Erythroblast (primary cell): ENCODE data around the gene INTS2.
"Not testable (repeated sequence)": the region's sequence is repeated elsewhere in the genome, so short reads cannot be mapped to it uniquely, and the experiment has no call there.

ENCODE experiments used
- DNase-seq, 2 experiments: peaks; one replicate each; lab custom pipeline; 2025; lab: John Stamatoyannopoulos, UW
- GATA1 ChIP-seq: IDR thresholded peaks from 2 replicates; pipeline ENCODE4 v1.6.1; 2011; ENCODE audit warnings: low read depth, mild to moderate bottlenecking, control low read depth, low read length, moderate library complexity
- POLR2A ChIP-seq: IDR thresholded peaks from 2 replicates; pipeline ENCODE4 v1.6.1; 2011; ENCODE audit warnings: mild to moderate bottlenecking, low read length

Gene INTS2

DNA sequence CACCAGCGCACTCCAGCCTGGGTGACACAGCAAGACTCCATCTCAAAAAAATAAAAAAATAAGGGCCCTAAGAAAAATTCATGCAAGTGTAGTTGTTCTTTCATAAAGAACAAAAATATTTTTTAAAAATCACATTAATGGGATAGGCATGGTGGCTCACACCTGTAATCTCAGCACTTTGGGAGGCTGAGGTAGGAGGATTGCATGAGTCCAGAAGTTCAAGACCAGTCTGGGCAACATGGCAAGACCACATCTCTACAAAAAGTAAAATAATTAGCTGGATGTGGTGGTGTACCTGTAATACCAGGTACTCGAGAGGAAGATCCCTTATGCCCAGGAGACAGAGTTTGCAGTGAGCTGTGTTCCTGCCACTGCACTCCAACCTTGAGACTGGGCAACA is 49.3 kb downstream of the INTS2 start:
- no peak for TF ChIP-seq GATA1
- no peak for TF ChIP-seq POLR2A
- no peak for DNase-seq

DNA sequence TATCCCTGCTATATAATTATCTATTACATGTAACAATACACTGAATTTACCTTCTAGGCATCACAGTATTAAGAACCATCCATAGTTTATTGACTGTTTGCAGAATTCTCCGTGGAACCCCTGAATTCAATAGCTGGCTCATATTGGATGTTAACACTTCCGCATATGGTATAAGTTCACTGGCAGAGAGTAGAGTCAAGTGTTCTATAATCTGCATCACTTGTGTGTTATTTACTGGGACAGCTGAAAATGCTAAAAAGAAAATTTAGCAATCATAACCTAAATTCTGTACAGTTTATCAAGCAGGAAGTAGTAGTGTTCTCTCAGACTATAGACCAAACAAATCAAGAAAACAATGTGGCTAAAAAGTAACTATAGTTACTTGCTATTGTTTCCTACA is 49.9 kb downstream of the INTS2 start:
- TF ChIP-seq GATA1 (no peak), POLR2A (no peak)
- no peak for DNase-seq

DNA sequence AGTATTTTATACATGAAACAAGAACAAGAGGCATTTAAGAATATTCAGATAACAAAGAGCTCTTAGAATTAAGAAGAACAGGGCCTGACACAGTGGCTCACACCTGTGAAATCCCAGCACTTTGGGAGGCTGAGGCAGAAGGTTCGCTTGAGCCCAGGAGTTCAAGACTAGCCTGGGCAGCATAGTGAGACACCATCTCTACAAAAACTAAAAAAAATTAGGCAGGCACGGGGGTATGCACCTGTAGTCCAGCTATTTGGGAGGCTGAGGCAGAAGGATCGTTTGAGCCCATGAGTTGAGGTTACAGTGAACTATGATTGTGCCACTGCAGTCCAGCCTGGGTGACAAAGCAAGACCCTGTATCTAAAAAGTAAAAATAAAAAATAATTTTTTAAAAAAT is 52.0 kb downstream of the INTS2 start:
- TF ChIP-seq POLR2A (no peak), GATA1 (no peak)
- DNase-seq, result no peak

DNA sequence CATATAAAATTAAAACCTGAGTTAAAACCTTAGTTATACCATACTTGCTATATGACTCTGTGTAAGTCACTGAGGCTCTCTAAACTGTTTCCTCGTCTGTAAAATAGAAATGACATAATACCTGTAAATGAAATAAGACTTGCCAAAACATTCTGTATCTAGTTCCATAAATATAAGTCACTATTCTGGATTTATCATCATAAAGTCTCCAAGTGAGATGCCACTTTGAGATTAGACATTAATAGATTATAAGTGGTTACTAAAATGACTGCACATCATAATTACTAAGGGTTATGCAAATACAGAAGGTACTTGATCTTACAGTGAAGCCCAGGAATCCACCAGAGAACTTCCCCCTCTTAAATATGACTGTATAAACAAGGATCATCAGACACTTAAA is 52.5 kb downstream of the INTS2 start:
- DNase-seq, result no peak
- TF ChIP-seq POLR2A (no peak), GATA1 (no peak)

DNA sequence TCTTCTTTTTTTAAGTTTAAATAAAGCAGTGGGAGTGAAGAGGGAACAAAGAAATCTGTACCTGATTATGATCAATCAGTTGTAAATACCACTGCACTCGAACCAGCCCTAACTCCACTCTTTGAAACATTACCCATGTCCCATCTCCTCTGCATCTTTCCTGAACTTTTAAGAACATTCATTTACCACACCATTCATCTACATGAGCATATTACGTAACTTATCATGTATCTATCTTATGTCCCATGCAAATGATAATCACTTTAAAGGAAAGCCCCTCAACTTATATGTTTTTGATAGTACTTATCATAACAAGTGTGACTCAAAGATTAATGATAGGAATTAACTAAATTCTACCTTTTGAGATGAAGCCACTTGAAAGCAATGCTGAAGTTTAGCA is 53.7 kb downstream of the INTS2 start:
- TF ChIP-seq GATA1 (no peak), POLR2A (no peak)
- no peak for DNase-seq

DNA sequence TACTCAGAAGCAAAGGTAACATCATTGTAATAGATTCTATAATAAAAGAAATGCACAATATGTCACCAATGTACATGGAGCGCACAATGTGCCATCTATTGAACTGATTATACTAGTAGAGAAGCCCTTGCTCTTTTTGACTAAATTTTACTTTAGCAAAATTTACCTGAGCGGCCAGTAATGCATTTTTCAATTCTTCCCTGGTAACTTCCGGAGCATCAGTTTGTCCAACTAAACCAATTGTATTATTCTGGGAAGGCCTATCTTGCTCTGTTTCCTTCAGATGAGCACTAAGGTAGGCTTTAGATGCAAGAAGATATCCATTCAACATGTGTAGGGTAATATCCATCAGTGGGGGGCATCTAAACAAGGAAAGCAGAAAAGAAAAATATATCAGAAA is 55.7 kb downstream of the INTS2 start:
- no peak for DNase-seq
- no peak for TF ChIP-seq POLR2A
- TF ChIP-seq GATA1, result no peak

DNA sequence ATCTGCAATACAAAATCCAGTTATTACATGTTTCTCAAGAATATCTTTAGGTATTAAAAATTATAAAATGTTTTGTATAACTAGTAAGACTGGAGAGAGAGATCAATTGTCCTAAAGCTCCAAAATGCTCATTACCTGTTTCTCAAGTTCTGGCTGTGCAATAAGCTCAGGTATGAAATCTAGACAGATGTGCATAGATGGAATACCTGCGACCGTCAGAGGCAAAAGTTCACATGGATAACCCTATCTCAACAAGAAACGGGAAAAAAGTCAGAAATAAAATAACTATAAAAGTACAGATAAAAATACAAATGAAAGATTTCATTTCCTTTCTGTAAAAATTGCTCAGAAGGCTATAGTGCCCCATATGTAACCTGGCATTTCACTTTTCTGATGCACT is 58.6 kb downstream of the INTS2 start:
- TF ChIP-seq POLR2A (no peak), GATA1 (no peak)
- no peak for DNase-seq

DNA sequence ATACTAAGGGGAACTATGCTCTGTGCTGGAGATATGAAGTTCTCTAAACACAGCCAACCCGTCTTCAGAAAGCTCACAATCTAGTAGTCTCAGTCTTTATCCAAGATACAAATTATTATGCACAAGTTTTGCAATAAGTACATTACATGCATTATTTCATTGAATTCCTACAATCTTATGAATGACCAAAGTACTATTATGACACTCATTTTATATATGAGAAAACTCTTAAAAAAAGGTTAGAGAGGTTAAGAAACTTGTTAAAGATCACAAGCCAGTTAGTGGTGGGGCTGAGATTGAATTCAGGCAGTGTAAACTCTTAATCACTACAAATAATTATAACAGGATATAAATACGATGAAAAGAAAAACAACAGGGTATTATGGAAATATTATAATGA is 59.7 kb downstream of the INTS2 start:
- DNase-seq, result no peak
- TF ChIP-seq GATA1 (no peak), POLR2A (no peak)

DNA sequence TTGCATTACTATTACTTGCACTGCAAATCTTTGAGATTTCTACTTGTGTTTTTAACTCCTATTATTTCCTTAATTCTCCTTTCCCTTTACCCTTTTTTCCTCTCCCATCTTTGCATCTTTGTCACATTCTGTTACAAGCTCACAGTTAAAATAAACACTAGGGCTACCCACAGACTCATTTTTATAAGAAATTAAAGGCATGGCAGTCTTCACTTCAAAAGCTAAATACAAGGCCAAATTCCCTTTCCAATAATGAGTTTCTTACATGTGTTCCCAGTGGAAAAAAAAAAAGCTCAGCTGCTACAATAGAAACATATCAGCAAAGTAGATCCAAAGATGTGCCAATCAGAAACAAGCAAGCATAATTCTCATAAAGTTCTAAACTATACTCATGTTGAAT is 60.7 kb downstream of the INTS2 start:
- TF ChIP-seq POLR2A, result no peak
- TF ChIP-seq GATA1, result no peak
- no peak for DNase-seq

DNA sequence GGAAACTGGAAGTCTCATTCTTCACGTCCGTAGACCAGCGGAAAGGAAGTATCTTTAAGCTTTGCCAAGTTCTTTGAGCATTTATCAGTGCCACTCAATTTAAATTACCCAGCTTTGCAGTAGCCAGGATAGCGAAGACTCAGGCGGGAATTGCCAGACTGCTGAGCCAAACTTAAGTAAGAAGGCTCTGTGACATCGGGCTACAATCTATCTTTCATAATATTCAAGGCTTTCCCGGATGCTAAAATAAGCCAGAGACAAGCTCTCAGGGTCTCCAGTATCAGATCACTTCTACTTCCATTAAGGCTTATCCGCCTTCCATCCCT is 64.0 kb downstream of the INTS2 start:
- DNase-seq, result no peak
- TF ChIP-seq GATA1, result no peak
- TF ChIP-seq POLR2A, result no peak

DNA sequence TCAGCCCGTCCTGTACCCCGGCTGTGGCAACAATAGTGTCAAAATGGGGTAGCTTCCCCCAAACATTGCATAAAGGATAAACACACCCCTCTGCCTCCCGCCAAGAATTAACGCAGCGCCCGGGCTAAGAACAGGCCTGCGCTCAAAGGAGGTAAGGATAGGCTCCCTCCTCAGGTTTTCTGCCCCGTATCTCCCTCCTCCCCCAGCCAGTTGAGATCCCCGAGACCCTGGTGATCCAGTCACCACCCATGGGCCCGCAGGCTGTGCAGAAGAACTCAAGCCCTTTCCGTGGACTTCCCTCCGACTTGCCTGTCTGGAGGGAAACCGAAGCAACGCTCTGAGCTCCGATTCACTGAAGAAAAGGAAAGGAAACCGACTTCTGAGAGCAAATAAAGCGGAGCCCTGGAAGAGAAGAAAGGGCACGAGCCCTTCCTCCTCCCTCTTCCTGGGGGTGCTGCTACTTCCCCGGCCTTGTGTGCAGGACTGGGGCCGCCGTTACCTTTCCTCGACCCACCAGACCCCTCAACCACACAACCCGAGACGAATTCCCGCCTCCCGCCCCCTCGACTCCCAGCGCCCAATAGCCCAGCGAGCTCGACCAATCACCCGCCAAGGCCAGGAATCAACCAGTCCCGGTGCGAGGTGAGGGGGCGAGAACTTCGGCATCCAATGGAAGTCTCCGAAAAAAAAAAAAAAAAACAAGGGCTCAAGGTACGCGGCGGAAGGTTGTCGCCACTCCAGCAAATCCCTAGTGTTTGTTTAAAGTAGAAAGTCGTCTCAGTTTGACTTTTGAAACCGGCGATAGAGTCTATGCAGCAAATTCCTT is 64.6 kb downstream of the INTS2 start, which contains the start of gene BRIP1:
BRIP1 (minus strand) TSS at position 554 of the 826 bp plus-strand sequence. CDS start 1,989 bp downstream, outside the sequence.
- peak; percentile 96 to 97 for DNase-seq

DNA sequence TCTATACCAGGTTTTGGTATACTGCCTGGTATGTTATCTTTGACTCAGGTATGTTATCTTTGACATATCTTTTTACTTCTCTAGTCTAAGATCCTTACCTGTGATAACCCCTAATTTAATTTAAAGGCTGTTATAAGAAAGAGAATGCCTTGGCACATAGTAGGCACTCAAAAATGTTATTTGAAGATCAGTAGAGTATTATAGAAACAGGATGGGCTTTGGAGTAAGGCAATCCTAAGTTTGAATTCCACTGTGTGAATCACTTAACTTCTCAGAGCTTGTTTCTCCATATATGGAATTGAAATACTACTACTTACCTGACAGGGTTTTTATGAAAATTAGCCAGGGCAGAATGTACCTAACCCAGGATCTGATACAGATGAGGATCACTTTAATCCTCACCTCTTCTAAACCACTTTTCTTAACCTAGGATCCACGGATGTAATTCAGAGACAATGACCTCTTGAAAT is 65.6 kb downstream of the INTS2 start:
- peak; percentile 17 to 33 for DNase-seq
- TF ChIP-seq POLR2A (no peak), GATA1 (no peak)

More for the DNA sequence above, 64.6 kb downstream of the INTS2 start, which contains the start of gene BRIP1:
- no peak for TF ChIP-seq GATA1
- TF ChIP-seq POLR2A, result peak; percentile 93

DNA sequence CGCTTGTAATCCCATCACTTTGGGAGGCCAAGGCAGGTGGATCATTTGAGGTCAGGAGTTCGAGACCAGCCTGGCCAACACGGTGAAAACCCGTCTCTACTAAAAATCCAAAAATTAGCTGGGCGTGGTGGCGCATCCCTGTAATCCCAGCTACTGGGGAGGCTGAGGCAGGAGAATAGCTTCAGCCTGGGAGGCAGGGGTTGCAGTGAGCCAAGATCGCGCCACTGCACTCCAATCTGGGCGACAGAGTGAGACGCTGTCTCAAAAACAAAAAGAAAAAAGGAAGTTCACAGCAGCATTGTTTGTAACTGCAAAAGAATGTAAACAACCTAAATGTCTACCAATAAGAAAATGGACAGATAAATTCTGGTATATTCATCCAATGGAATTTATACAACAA is 67.4 kb downstream of the INTS2 start:
- not testable (repeated sequence) for DNase-seq

DNA sequence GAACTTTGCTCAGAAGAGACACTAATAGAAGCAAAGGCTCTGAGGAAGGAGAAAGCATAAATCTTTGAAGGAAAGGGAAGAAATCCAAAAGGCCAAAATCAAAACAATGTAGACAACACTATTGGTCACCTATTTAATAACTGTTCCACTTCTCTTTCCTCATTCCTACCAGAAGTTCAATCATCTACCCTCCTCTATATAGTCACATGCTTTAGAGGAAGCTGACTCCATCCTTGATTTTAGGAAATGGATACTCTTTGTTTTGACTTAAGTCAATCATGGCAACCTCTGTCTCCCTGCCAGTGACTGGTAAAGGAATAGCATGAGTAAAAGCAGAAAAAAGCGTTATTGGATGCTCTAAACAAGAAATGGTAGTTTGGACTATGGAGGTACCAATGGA is 71.7 kb downstream of the INTS2 start:
- TF ChIP-seq GATA1 (no peak), POLR2A (no peak)
- no peak for DNase-seq

DNA sequence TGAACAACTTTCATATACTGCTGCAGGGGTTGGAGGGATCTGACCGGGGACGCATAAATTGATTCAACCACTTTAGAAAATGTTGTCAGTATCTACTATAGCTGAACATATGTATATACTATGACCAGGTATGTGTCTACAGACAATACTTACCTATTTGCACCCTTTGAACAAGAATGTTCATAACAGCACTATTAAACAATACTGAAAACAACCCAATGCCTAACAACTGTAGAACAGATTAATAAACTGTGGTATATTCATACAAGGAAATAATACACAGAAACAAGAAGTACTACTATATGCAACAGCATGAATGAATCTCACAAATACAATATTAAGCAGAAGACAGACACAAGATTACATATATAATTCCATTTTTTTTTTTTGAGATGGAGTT is 74.9 kb downstream of the INTS2 start:
- DNase-seq, result no peak
- TF ChIP-seq POLR2A, result no peak
- no peak for TF ChIP-seq GATA1

DNA sequence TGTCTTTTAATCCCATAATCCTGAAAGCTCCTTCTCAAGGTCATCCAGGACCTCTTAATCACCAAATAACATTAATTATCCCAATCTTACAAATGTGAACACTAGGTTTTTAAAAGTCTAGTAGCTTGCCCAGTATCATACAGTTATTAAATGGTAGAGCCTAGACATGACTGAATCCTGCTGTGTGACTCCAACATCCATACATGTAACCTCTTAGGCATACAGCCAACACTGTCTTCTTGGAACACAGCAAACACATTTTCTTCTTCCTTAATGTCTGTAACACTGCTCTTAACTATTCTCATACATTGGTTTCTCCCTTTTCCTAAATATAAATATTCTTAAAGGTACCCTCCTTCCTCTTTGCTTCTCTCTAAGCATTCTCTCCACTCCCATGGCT is 78.1 kb downstream of the INTS2 start:
- no peak for DNase-seq

More for the DNA sequence above, 78.1 kb downstream of the INTS2 start:
- no peak for TF ChIP-seq GATA1
- no peak for TF ChIP-seq POLR2A
